Sigmoid colon (tissue), 7 donors: ENCODE data around the gene NADSYN1. TPM values are rescaled to one million over a fixed set of nuclear protein-coding genes. Genes with fewer than 3 reads are reported as not detected.
"Not testable (repeated sequence)": the region's sequence is repeated elsewhere in the genome, so short reads cannot be mapped to it uniquely, and the experiment has no call there.

ENCODE experiments used
- DNase-seq: peaks from one replicate; pipeline ENCODE4 v3.0.0-alpha.2; 2019
- H3K27ac ChIP-seq, 4 donors: fragments of 200-600 bp; sonication (generic); one replicate each; pipeline ENCODE4 v1.5.1; 2016 to 2019; ENCODE audit warnings: mild to moderate bottlenecking in 1 of 4
- H3K27me3 ChIP-seq, 3 donors: fragments of 200-600 bp; sonication (generic); one replicate each; pipeline ENCODE4 v1.5.1; 2019; ENCODE audit warnings: mild to moderate bottlenecking in 1 of 3
- H3K36me3 ChIP-seq, 4 donors: fragments of 200-600 bp; sonication (generic); one replicate each; pipeline ENCODE4 v1.5.1; 2016 to 2019
- H3K4me1 ChIP-seq, 4 donors: fragments of 200-600 bp; sonication (generic); one replicate each; pipeline ENCODE4 v1.5.1; 2017 to 2019
- H3K4me3 ChIP-seq, 4 donors: fragments of 200-600 bp; sonication (generic); one replicate each; pipeline ENCODE4 v1.5.1; 2017 to 2019; ENCODE audit warnings: mild to moderate bottlenecking in 2 of 4, moderate library complexity in 1 of 4
- H3K9me3 ChIP-seq, 4 donors: fragments of 200-600 bp in 3 of 4; sonication (generic) in 3 of 4; one replicate each; pipeline versions ENCODE4 v1.5.1 to v1.6.1; 2013 to 2019
- EP300 ChIP-seq, 4 donors: sonication (generic); formaldehyde crosslinking; IDR thresholded peaks; one replicate each; pipeline ENCODE4 v1.6.1; 2017; ENCODE audit warnings: antibody characterized with exemption in 4 of 4
- POLR2A ChIP-seq, 2 donors: fragments of 450-650 bp; IDR thresholded peaks; one replicate each; pipeline ENCODE4 v1.6.1; 2016; ENCODE audit warnings: antibody characterized with exemption in 2 of 2, mild to moderate bottlenecking in 2 of 2, moderate library complexity in 2 of 2
- POLR2AphosphoS5 ChIP-seq, 4 donors: sonication (generic); formaldehyde crosslinking; IDR thresholded peaks; one replicate each; pipeline ENCODE4 v1.6.1; 2017; ENCODE audit warnings: antibody characterized with exemption in 4 of 4
- WGBS, 2 donors: extraction: QIAGEN DNeasy Blood & Tissue Kit; methylation state at CpG; one replicate each; pipeline ENCODE4 v1.1.7; 2013; 5-methylcytosine and 5-hydroxymethylcytosine counted together
- intact Hi-C: fragments of 100-400 bp; cut with DNase I; formaldehyde crosslinking; loops from one replicate; pipeline ENCODE4 v1.15.1; 2023
- polyA plus RNA-seq, 3 donors: library from polyadenylated mRNA; stranded (reverse); fragments of 200-250 nt; gene quantifications; one replicate each; pipeline ENCODE4 v1.2.3, GENCODE V29; 2013
- total RNA-seq, 4 donors: library from RNA; depleted of rRNA; stranded (reverse); fragments of >200 nt; gene quantifications; one replicate each; pipeline ENCODE4 v1.1.0, GENCODE V29; 2016
- TF ChIP-seq, protein P1 (sequence below), 4 experiments: fragments of 450-650 bp in 3 of 4; fragments of 200-600 bp in 1 of 4; IDR thresholded peaks; one replicate each; pipeline ENCODE4 v1.5.1; 2016 to 2019; ENCODE audit warnings: antibody characterized with exemption in 4 of 4, mild to moderate bottlenecking in 3 of 4, moderate library complexity in 2 of 4
- donor health status: healthy with polysubstance abuse.
- donor health status: Bipolar disorder and iron deficiency.
- donor health status: healthy.

Gene NADSYN1
- total and polyA plus RNA-seq, 7 donors: 24.6 to 136 (median 42.5) TPM

DNA sequence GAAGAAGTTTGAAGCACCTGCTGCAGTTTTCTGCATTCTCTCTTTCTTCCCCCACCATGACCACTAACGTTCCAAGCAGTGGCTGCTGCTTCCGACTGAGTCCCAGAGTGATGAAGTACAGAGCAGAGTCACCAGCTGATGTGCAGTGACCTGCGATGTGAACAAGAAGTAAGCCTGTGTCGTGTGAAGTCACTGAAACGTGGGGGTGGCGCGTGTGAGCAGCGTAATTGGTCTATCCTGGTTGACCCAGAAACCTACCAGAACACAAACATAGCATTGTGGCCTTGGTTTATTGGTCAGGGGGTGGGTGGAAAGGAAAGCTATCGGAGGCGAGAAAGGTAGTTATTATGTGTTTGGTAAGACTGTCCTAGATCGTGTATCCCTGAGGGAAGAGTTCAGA lies 77.6 kb downstream of the NADSYN1 start:
- Histone ChIP-seq H3K4me1 (no peaks in the 10 kb centered on the region), H3K9me3 (no peaks in the 10 kb centered on the region), H3K27me3 (no peaks in the 10 kb centered on the region), H3K4me3 (no peak overlapping the region), H3K36me3 (no peaks in the 10 kb centered on the region), H3K27ac (no peak overlapping the region)
- DNase-seq: no peak
- TF ChIP-seq POLR2AphosphoS5 (IDR thresholded peaks at IDR 0.05): no peak
- TF ChIP-seq, protein P1, sequence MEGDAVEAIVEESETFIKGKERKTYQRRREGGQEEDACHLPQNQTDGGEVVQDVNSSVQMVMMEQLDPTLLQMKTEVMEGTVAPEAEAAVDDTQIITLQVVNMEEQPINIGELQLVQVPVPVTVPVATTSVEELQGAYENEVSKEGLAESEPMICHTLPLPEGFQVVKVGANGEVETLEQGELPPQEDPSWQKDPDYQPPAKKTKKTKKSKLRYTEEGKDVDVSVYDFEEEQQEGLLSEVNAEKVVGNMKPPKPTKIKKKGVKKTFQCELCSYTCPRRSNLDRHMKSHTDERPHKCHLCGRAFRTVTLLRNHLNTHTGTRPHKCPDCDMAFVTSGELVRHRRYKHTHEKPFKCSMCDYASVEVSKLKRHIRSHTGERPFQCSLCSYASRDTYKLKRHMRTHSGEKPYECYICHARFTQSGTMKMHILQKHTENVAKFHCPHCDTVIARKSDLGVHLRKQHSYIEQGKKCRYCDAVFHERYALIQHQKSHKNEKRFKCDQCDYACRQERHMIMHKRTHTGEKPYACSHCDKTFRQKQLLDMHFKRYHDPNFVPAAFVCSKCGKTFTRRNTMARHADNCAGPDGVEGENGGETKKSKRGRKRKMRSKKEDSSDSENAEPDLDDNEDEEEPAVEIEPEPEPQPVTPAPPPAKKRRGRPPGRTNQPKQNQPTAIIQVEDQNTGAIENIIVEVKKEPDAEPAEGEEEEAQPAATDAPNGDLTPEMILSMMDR (IDR thresholded peaks at IDR 0.05): no peak
- no peak for TF ChIP-seq POLR2A (IDR thresholded peaks at IDR 0.05)
- no peak for TF ChIP-seq EP300 (IDR thresholded peaks at IDR 0.05)
- intact Hi-C loops: no loop called here
- WGBS, 2 donors: 83 to 90% methylated on average over 11 of the region's 11 CpGs

DNA sequence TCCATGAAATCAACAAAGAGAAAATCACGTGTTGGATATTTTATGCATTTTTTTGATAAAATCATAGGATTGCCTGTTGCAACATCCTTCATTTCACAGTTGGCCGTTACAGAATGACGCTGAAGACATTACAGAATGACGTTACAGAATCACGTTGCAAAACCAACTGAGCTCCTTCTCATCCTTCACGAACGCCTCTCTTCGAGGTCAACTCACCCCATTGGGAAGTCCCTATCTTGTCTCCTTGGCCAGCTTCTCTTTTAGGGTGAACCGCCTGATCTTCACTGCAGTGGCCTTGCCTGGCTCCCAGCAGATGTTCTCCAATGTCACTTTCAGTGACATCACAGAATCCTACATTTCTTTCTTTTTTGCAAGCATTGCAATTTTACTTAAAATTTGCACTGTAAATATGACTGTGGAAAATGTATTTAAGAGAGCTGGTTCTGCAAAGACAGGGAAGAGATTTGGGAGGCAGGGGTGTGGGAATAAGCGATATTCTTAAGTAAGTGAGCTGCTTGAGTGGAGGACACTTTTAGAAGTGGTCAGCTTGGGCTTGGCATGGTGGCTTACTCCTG lies 79.1 kb downstream of the NADSYN1 start:
- H3K27ac ChIP-seq: no peak overlapping the region
- TF ChIP-seq, protein P1 (IDR thresholded peaks at IDR 0.05): no peak
- TF ChIP-seq EP300 (IDR thresholded peaks at IDR 0.05): no peak
- TF ChIP-seq POLR2A (IDR thresholded peaks at IDR 0.05): no peak
- no peaks in the 10 kb centered on the region for H3K27me3 ChIP-seq
- WGBS, 2 donors: 79 to 84% methylated on average over 10 of the region's 10 CpGs
- H3K9me3 ChIP-seq: no peaks in the 10 kb centered on the region
- no peaks in the 10 kb centered on the region for H3K36me3 ChIP-seq
- no peak overlapping the region for H3K4me3 ChIP-seq
- no peak for DNase-seq
- no peaks in the 10 kb centered on the region for H3K4me1 ChIP-seq
- intact Hi-C loops: no loop called here

DNA sequence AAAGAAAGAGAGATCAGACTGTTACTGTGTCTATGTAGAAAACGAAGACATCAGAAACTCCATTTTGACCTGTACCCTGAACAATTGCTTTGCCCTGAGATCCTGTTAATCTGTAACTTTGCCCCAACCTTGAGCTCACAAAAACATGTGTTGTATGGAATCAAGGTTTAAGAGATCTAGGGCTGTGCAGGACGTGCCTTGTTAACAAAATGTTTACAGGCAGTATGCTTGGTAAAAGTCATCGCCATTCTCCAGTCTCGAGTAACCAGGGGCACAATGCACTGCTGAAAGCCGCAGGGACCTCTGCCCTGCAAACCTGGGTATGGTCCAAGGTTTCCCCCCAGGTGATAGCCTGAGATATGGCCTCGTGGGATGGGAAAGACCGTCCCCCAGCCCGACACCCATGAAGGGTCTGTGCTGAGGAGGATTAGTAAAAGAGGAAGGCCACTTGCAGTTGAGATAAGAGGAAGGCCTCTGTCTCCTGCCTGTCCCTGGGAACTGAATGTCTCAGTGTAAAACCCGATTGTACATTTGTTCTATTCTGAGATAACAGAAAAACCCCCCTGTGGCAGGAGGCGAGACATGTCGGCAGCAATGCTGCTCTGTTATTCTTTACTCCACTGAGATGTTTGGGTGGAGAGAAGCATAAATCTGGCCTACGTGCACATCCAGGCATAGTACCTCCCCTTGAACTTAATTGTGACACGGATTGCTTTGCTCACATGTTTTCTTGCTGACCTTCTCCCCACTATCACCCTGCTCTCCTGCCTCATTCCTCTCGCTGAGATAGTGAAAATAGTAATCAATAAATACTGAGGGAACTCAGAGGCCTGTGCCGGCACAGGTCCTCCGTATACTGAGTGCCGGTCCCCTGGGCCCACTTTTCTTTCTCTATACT lies 82.0 kb downstream of the NADSYN1 start:
- intact Hi-C loops, H3K27me3 ChIP-seq, H3K36me3 ChIP-seq, H3K4me3 ChIP-seq, DNase-seq, H3K9me3 ChIP-seq, H3K4me1 ChIP-seq, H3K27ac ChIP-seq: not testable (repeated sequence)
- 47 to 70% methylated on average over 17 of the region's 17 CpGs for WGBS, 2 donors

DNA sequence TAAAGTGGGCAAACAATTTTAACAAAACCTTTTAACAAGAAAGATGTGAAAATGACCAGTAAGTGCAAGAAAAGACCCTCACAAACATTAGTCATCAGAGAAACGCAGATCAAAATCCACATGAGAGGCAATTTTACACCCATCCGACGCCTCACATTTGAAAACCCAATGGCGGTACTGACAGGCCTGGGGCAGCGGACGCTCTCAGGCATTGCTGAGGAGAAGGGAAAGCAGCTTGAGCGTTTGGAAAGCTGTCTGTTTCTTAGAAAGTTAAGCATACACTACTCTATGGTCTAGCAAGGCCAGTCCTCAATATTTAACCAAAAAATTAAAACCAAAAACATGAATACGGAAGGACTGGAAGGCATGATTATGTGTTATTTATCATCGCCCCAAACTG lies 82.8 kb downstream of the NADSYN1 start:
- Histone ChIP-seq H3K4me3 (no peak overlapping the region), H3K36me3 (no peaks in the 10 kb centered on the region), H3K9me3 (no peaks in the 10 kb centered on the region), H3K4me1 (no peaks in the 10 kb centered on the region), H3K27ac (no peak overlapping the region), H3K27me3 (no peaks in the 10 kb centered on the region)
- no peak for DNase-seq
- intact Hi-C loops: no loop called here
- WGBS, 2 donors: 96 to 97% methylated on average over 9 of the region's 9 CpGs
- TF ChIP-seq, protein P1 (IDR thresholded peaks at IDR 0.05): no peak
- TF ChIP-seq EP300 (IDR thresholded peaks at IDR 0.05) (no peak), POLR2A (IDR thresholded peaks at IDR 0.05) (no peak), POLR2AphosphoS5 (IDR thresholded peaks at IDR 0.05) (no peak)

DNA sequence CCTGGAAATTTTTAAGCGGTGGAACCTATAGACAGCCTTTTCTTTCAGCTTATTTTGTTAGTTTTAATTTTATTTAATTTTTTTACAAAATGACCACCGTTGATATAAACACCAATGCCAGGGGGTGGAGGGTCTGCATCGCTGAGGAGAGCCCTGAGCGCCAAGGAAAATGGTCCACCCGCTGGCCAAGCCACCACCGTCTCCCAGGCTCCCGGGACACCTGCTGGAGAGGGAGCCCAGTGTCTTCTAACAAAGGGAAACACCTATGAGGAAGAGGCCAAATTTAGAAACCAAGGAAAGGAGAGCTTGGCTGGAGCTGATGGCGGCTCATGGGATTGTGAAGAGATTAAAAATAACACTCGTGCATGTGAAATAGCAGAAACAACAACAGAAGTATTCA lies 84.5 kb downstream of the NADSYN1 start:
- 68 to 90% methylated on average over 9 of the region's 9 CpGs for WGBS, 2 donors
- no peak for DNase-seq
- Histone ChIP-seq H3K27ac (no peak overlapping the region), H3K27me3 (no peaks in the 10 kb centered on the region), H3K4me1 (no peaks in the 10 kb centered on the region), H3K9me3 (no peaks in the 10 kb centered on the region), H3K36me3 (no peaks in the 10 kb centered on the region), H3K4me3 (no peak overlapping the region)
- no peak for TF ChIP-seq POLR2AphosphoS5 (IDR thresholded peaks at IDR 0.05)
- TF ChIP-seq EP300 (IDR thresholded peaks at IDR 0.05): no peak
- TF ChIP-seq, protein P1 (IDR thresholded peaks at IDR 0.05): no peak
- TF ChIP-seq POLR2A (IDR thresholded peaks at IDR 0.05): no peak
- intact Hi-C loops: no loop called here

DNA sequence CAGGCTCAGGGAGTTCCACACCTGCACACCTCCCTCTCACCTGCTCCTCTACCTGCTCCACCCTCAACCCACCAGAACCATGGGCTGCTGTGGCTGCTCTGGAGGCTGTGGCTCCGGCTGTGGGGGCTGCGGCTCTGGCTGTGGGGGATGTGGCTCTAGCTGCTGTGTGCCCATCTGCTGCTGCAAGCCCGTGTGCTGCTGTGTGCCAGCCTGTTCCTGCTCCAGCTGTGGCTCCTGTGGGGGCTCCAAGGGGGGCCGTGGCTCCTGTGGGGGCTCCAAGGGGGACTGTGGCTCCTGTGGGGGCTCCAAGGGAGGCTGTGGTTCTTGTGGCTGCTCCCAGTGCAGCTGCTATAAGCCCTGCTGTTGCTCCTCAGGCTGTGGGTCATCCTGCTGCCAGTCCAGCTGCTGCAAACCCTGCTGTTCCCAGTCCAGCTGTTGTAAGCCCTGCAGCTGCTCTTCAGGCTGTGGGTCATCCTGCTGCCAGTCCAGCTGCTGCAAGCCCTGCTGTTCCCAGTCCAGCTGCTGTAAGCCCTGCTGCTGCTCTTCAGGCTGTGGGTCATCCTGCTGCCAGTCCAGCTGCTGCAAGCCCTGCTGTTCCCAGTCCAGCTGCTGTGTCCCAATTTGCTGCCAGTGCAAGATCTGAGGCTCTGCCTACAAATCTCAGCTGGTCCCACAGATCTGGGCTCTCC lies 85.1 kb downstream of the NADSYN1 start, which contains the start of gene KRTAP5-8:
KRTAP5-8 (plus strand) TSS at position 49 of the 689 bp plus-strand sequence; CDS start at position 80, 31 bp downstream.
- H3K9me3 ChIP-seq, H3K4me1 ChIP-seq, DNase-seq, intact Hi-C loops, H3K4me3 ChIP-seq, H3K27me3 ChIP-seq, H3K27ac ChIP-seq, H3K36me3 ChIP-seq: not testable (repeated sequence)
- 51 to 65% methylated on average over 4 of the region's 4 CpGs for WGBS, 2 donors
